Left colon (tissue), 2 donors: ENCODE measurements around the gene PTPRD. TPM values are rescaled to one million over a fixed set of nuclear protein-coding genes. Genes with fewer than 3 reads are reported as not detected.

Source experiments
- ATAC-seq: fragments of 200-7000 bp; cut with Tn5 transposase; one replicate; pipeline ENCODE4 v1.9.1; 2020; ENCODE audit warnings: mild to moderate bottlenecking, moderate library complexity
- DNase-seq, 2 donors: peaks; one replicate each; pipeline ENCODE4 v3.0.0-alpha.2; 2020
- intact Hi-C, 2 donors: fragments of 100-400 bp; cut with DNase I in 1 of 2; cut with micrococcal nuclease in 1 of 2; formaldehyde crosslinking; loops; one replicate each; pipeline versions ENCODE4 v1.11.2 to v1.14.0; 2022; cut with DNase I, micrococcal nuclease
- total RNA-seq, 2 donors: library from RNA; stranded (reverse); fragmentation: NEBNext Ultra II Directional; extraction: Animal tissue kit (Norgen Biotek cat#: 25700); gene quantifications; one replicate each; pipeline ENCODE4 v1.2.1, GENCODE V29; 2021
- donor health status: DM: no; HTN: no; CAD: no.
- donor health status: DM: yes; HTN: yes; CAD: no.

Gene PTPRD
- total RNA-seq, 2 donors from 2014 or later = 95.1 to 107 TPM

DNA sequence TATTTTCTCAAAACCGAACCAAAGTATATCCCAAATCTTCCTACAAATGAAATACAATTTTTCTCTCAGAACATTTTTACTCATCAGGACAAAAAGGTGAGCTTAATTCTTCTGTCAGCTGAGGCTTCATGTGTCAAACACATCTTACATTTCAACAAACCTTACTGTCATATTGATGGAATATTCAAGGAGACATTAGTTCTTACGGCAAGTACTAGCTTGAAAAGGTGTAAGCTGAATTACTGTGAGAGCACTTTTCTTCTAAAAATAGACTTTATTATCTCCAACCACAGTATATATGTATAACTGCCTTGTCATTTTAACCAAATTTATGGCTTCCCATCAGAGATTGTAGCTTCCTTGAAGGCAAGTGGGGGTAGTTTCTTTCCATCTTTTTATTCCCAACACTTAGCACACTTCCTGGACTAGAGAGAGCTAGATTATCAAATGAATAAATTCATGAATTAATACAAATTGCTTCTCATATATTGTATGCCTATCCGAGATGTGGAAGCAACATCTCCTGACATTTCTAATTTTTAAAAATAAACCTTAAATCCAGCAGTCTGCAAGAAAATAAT lies 1990.5 kb downstream of the PTPRD start:
- DNase-seq (no peak), ATAC-seq (no peak)
- intact Hi-C loops = no loop called here

DNA sequence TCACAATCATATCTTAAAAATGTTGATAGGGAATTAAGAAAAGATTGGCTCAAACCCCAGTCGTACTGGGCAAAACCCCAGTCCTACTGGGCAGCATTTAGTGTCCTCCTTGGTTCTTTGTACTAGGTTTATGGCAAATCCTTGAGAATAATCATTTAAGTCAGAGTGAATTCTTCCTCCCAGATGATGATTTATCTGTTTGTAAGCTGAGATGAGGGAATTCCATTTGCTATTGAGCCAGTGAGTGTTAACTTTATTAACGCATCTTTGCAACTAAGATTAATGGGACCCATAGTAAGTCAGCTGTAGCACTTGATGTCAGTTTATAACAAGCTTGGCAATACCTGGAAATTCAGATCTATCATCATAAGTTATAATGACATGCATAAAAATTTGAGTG lies 1991.4 kb downstream of the PTPRD start:
- DNase-seq (no peak), ATAC-seq (no peak)
- intact Hi-C loops = no loop called here

DNA sequence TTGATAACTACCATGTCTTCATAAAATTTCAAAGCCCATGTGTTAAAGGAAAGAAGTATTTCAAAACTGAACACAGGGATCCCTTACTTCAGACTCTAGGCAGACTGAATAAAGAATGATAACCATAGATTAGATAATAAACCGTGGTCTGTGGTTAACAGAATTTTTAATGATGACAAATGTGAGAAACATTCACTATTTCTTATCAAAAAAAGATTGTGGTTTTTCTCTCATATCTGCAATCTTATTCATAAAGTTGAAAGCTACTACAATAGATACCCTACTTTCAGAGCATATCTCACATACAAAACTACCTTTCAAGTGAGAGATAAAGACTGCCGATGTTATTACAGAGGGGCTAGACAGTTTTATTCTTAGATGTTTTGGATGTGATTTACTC lies 1996.4 kb downstream of the PTPRD start:
- ATAC-seq (no peak), DNase-seq (no peak)
- intact Hi-C loops = no loop called here

DNA sequence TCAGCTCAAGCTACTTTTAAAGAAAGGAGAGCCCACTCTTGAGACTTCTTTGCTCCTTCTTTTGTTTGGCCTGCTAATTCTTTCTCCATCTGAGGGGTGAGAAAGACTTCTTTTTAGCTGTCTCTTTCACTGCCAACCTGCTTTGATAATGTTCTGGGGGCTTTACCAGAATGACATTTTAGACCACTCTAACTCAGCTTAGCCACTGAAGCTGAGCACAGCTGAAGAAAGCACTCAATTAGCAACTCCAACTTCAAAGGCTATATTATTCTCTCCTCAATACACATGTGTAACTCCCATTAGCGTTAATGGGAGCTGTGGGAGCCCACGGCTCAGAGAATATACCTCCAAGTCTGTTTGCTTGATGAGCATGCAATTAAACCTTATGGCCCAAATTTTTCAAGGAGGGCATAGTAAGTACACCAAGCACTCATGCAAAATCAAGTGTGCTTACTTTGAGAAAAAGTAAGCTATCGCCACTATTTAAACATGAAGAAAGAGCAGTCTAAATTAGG lies 1997.8 kb downstream of the PTPRD start:
- DNase-seq (no peak), ATAC-seq (no peak)
- intact Hi-C loops = no loop called here

DNA sequence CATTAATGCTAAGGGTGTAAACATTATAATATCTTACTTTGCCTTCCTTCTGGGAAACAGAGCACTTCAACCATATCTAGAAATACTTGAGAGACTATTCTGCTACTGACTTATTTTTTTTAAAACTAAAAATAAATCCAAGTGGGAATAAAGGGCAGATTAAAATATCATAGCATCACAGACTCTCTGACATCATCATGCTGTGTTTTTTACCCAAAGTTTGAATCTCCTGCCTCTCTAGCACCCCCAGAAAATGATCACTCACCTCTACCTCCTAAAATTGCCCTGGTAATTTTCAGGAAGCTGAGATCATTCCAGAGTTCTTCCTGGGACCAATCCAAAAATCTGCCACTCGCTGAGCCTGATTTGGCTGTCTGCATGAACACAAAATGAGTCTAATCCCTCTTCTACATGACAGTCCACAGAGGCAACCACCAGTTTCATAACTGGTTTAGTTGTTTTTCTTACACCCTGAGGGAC lies 1999.4 kb downstream of the PTPRD start:
- DNase-seq = no peak
- intact Hi-C loops = no loop called here
- ATAC-seq = no peak

DNA sequence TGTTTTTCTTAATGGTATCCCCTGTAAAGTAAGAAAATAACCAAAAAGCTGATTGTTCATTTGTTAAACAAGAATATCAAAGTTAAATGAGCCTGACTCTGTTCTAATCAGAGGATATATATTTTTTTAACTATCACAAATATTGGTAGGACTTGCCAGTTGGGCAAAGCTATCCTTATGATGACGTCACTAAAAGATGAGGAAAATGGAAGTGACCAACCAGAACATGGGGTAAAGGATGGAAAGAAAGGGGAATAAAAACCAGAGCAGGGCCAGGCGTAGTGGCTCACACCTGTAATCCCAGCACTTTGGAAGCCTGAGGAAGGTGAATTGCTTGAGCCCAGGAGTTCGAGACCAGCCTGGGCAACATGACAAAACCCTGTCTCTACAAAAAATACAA lies 2001.6 kb downstream of the PTPRD start:
- intact Hi-C loops = no loop called here
- ATAC-seq (no peak), DNase-seq (no peak)

DNA sequence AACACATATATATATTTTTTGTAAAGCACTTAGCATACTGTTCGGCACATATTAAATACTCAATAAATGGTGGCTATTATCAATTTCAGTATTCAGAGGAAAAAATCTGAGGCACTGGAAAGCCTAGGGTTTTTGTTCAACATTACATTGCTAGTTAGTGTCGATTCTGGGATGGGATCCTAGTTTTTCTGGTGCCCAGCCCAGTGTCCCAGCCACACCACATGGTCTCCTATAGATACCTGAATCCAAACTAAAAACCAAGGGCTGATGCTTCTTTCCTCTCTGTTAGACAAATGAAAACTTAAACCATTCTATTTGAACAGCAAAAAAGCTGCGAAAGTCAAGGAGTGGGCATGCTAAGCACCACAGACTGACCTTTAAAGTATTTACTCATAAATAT lies 2002.5 kb downstream of the PTPRD start:
- DNase-seq (no peak), ATAC-seq (no peak)
- intact Hi-C loops = no loop called here

DNA sequence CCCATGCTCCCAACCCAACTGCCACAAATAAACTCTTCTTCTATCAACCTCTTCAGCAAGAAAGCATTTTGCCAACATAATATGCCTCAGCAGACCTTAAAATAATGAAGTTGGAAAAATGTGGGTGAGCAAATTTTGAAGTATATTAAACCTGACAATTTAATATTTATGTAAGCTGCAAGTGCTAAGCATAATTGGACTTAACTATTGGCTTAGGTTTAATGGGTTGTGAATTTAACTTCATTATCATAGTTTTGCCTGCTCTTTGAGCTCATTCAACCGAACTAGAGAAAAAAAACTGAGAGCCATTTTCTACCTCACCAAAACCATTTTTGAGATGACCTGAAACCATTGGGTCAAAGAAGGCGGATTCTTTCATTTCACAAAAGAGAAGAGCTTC lies 2007.7 kb downstream of the PTPRD start:
- DNase-seq (no peak), ATAC-seq (no peak)
- intact Hi-C loops = no loop called here

DNA sequence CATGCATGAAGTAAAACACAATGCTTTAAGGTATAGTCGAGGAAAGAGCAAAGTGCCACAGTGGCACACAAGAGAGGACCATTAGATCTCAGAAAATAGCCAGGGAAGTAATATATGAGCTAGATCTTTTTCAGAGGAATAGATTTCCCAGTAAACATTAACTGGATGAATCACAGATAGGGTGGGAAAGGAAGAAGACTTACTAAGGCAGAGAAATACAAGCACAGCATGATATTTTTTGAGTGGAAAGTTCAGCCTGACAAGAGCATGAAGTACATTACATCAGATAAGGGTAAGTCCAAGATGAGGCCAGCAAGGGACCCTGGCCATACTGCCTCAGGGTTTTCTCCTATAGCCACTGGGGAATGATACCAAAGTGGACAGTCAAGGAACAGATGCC lies 2008.6 kb downstream of the PTPRD start:
- ATAC-seq (no peak), DNase-seq (no peak)
- intact Hi-C loops = no loop called here

DNA sequence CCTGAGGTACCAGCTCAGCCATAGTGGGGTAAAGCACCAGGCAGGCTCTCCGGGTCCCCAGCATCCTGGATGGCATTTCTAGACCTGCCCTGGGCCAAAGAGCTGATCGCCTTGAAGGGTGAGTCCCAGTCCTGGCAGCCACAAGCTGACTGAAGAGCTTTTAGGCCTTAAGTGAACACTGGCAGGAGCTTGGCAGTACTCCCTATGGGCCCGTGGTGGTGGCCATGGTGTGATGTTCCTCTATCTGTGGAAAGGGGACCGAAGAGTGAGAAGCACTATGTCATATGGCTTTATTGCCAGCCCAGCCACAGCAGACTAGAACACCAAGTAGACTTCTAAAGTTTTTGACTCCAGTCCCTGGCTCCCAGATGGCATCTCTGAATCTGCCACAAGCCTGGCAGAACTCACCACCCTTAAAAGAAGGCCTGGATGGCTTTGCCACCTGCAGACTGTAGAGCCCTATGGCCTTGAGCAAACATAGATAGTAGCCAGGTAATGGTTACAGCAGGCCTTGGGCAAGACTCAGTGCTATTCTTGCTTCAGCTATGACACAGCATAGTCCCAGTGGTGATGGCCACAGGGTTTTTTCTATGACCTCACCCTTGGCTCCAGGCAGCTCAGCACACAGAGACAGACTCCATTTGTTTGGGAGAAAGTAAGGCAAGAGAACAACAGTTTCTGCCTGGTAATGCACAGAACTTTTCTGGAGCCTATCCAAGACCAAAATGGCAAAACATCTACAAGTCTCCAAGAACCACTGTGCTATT lies 2011.7 kb downstream of the PTPRD start:
- intact Hi-C loops = no loop called here
- no peak for DNase-seq

DNA sequence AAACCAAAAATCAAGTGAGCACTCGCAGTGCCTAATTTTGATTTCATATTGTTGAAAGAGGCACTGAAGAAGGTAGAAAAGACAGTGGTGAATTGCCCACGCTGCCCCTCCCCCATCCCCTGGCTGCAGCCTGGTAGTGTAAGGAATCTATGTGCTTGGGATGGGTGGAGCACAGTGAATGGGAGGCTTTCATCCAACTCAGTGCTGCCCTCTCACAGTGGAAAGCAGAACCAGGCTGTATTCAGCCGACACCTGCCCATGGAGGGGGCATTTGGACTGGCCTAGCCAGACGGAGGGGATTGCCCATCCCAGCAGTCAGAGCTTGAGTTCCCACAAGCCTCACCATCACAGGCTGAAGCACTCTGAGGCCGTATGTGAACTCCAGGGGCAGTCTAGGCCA lies 2012.9 kb downstream of the PTPRD start:
- ATAC-seq (no peak), DNase-seq (no peak)
- intact Hi-C loops = no loop called here

More for the DNA sequence above, 2011.7 kb downstream of the PTPRD start:
- ATAC-seq = no peak

DNA sequence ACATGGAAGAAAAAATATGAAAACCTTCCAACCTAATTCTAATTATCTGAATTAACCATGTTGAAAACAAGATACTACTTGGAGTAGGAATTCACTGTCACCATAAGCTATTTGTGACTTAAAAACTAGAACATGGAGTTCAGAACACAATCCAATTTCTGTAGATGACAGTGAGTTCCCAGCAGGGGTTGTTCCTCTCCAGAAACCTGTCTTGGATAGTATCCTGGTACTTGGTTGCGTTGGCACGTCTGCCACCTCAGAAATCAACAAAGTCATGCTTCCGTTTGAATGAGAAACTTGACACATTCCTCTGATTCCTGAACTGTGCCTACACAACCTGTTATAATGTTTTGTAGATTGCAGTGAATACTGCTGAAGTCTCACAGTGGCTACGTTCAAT lies 2023.3 kb downstream of the PTPRD start:
- DNase-seq = no peak
- intact Hi-C loops = no loop called here
- ATAC-seq = no peak

DNA sequence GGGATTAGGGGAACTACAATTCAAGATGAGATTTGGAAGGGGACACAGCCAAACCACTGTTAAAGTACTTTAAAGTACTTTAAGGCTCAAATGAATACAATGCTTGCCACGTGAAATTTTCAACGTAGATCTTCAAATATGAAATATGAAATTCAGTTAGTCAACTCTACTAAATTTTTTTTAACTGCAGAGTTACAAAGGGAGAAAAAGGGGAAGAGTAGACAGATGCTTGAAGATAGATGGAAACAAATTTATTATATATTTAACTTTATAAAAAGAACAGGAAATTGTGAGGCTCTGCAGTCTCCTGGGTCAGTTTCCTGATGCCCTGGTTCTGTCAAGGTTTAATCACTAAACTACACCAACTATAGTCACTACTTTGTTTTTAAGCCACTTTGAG lies 2027.8 kb downstream of the PTPRD start:
- intact Hi-C loops = no loop called here
- no peak for ATAC-seq

DNA sequence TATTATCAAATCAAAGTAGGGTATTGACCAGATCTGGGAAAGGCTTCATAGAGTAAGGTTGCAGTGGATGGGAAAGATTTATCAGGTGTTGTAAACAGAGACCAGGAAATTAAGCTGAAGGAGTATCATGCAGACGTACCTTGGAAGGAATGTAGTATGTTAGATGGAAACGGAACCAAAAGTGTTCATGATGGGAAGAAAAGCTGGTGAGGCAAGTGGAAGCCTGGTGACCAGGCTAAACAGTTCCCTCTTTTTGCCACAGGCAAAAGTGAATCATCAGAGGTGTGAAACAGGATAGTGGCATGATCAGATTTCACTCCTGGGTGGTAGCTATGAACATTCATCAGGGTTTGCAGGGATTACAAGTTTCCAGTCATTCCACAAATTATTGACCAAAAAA lies 2033.1 kb downstream of the PTPRD start:
- ATAC-seq (peak; percentile 58), DNase-seq (no peak)
- intact Hi-C loops = no loop called here

More for the DNA sequence above, 2027.8 kb downstream of the PTPRD start:
- DNase-seq = no peak

DNA sequence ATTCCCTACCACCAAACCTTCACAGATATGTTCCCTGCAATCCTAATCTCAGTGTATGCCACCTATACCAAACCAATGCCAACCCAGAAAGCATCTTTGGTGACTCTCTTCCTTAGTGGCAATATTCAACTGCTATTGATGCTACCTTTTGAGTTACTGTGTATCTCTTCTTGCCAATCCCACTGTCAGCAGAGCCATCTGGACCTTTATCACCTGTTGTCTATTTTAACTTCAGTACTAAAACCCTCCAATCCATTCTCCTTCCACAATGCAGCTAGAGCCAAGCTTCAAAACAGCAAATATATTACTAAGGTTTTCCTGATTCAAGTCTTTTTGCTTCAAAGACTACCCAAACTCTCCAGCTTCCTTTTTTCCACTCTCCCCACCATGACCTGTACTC lies 2036.1 kb downstream of the PTPRD start:
- DNase-seq = no peak
- intact Hi-C loops = no loop called here
- ATAC-seq = no peak

DNA sequence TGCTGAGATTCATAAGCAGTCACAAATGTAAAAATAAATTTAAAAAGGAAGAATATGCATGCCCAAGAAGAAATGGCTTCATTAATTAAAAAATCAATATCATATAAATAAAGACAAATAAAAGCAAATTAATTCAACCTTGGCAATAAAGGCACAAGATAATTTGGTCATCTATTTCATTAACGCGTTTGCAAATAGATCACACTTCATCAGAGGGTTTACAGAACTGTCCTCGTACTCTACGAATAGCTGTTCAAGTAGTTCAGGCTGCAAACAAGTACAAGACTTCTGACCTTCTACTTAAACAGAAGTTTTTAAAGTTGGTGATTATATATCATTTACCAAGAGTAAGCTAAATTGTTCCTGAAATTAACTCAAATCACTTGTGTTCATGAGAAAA lies 2038.0 kb downstream of the PTPRD start:
- intact Hi-C loops = no loop called here
- no peak for ATAC-seq
- DNase-seq = no peak

DNA sequence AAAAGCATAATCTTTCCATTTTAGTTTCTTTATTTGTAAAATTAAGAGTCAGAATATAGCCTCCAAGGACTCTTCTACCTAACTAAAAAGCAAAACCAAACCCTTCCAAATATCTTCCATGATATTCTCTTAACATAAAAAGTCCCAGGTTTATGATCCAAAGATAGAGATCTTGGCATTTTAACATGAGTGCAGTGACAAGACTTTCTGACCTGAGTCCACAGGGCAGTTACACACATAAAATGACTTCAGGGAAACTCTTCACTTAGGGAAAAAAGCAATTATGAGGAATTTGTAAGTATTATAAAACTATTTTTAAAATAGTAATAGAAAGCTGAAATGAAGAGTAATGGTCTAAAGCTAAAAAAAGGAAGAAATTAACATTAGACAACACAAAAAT lies 2040.6 kb downstream of the PTPRD start:
- peak; percentile 77 for ATAC-seq
- DNase-seq = no peak
- intact Hi-C loops = no loop called here

DNA sequence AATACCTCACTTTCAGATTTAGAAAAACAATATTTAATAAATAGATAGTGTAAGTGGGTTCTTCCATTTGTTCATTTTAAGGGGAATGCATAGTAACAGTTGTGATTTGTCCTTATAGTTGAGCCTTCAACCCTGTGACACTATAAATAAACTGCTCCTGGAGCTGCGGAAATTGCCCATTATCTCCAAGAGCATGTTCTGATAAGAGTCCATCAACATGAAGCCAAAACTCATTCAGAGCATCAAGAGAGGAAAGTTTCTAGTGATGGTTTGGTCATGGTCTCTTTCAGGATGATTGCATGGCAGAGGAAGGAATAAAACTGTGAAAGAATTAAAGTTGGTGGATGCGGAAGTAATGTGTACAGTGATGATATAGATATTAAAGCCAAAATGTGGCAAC lies 2041.2 kb downstream of the PTPRD start:
- intact Hi-C loops = no loop called here
- DNase-seq = no peak
- ATAC-seq = no peak

DNA sequence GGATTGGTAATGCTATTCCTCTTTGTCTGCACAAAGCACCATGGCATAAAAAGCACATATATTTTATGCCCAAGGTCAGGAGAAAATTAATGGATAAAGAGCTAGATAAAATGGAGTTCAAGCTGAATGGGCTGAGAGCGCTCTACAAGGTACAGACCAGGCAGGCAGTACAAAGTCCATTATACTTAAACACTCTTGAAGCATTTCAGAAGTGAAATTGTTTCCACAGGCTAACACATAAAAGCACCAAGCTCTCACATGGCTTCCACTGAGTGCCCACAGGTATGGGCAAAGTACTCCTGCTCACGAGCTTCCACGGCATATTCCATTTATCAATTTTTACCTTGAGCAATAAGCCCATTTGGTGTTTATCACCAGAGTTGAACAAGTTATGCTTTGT lies 2042.0 kb downstream of the PTPRD start:
- intact Hi-C loops = no loop called here
- ATAC-seq = peak; percentile 78
- no peak for DNase-seq

DNA sequence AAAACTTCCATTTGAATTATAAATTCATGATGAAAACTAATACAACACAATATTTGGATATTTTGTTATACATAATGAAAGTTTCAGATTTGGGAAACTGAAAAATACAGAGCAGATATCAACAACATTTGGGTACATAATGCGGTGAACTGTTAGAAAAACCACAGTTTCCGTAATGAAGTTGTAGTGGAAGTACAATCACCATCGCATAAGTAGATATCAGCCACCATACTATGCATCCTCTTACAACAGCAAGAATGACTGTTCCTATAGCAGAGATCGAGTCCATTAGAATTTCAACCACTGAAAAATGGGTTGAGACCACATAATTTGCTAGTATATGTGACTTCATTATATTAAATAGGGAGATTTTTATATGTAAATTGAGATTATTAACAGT lies 2043.0 kb downstream of the PTPRD start:
- no peak for ATAC-seq
- DNase-seq = no peak
- intact Hi-C loops = no loop called here
